SW 1271 (cell line): ENCODE results near the gene ZNF804B.

Source experiments
- DNase-seq, 2 experiments: peaks; one replicate each; lab custom pipeline; 2025; lab: John Stamatoyannopoulos, UW

ZNF804B gene

DNA sequence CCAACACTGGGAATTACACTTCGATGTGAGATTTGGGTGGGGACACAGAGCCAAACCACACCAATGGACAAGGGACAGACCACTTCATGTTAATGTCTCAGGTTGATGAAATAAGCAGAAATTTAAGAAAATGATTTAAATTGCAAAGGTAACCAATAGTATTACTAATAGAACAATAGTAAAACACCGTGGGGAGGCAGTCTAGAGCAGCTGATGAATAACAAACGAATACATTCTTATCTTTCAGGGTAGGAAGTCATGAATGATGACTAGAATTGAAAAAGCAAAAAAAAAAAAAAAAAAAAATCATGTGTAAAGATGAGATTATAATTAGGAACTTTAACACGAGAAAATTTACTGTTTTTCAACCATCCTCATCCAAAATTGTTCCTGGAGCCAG is 207.9 kb downstream of the ZNF804B start:
- no peak for DNase-seq

GRCh38 chr7:88969167-88969566 is 209.7 kb downstream of the ZNF804B start:
- DNase-seq: no peak

GRCh38 chr7:88985295-88985694 is 225.8 kb downstream of the ZNF804B start:
- no peak for DNase-seq

- DNase-seq: no peak
Measured at GRCh38 chr7:89001306-89001705, 241.8 kb downstream of the ZNF804B start.

GRCh38 chr7:89002981-89003956 is 243.8 kb downstream of the ZNF804B start:
- no peak for DNase-seq

DNA sequence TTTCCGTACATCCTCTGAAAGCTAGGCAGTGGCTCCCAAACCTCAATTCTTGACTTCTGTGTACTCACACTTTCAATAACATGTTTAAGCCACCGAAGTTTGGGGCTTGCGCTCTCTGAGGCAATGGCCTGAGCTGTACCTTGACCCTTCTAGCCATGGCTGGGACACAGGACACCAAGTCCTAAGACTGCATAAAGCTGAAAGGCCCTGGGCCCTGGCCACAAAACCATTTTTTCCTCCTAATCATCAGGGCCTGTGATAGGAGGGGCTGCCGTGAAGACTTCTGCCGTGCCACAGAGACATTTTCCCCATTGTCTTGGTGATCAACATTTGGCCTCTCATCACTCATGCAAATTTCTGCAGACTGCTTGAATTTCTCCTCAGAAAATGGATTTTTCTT is 252.5 kb downstream of the ZNF804B start:
- no peak for DNase-seq

GRCh38 chr7:89017695-89018094 is 258.2 kb downstream of the ZNF804B start:
- DNase-seq: no peak

DNA sequence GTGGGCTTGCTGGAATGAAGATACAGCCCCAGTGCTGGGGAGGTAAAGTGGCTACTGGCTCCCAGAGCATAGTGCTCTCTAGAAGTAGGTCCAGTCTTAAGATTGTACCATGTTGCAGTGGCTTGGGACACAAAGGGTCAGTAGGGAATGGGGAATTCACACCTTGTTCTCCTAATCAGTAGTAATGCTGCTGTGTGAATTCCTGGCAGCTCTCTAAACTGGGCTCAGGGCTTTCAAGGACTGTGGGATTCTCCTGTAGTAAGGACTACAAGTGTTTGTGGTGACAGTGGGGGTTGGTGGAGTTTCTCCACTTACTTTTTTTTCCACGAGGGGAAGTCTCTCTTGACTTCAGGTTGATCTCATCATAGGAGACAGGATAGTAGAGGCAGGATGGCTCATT is 262.2 kb downstream of the ZNF804B start:
- DNase-seq: no peak

GRCh38 chr7:89023206-89023605 is 263.7 kb downstream of the ZNF804B start:
- no peak for DNase-seq

DNA sequence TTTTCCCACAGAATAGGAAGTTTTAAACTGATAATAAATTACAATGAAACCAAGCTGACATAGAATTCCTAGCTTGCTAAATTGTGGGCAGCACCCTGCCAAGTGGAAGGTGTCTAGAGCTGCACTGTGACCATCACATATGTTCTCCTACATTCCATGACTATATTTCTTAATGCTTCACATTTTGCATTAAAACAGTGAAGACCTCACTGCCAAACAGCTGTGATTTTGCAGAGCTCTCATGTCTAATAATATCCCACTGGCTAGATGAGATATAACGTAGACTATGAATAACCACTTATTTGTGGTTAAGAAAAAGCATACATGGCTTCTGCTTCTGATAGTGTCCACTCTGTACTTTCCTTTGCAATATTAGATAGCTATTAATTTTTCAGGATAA is 264.4 kb downstream of the ZNF804B start:
- DNase-seq: no peak

DNA sequence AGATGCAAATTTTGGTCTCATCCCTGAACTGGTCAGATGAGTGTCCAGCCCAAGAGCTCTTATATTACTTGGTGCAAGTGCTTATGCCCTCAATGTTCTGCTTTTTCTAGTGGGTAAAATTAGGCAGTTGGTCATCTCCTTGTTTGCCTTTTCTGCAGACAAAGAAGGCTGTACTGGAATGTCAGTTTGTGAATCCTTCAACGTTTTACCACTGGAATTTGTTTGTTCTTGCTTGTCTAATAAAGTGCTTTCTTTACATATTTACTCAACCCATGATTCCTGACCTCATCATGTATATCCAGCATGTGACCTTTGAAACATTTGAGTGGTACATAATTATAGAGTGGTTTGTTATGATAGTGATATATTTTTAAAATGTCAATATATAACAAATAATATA is 268.3 kb downstream of the ZNF804B start:
- DNase-seq: no peak

GRCh38 chr7:89028319-89028718 is 268.8 kb downstream of the ZNF804B start:
- no peak for DNase-seq

DNA sequence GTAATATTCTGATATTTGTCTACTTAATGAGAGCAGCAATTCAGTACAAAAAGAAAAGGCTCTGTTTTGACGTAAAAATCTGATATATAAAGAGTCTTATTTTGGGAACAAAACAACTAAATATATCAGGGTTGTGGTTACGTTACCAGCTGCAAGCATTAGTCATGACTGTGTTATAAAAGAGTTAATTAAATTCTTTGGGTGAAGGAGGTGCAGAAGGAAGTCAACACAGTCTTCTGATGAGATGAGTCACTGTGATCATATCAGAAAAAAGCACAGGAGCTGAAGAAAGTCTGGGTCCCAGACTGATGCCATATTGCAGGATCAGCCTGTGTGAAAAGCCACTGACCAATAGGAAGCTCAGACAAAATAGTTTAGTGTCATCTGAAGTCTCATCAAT is 270.4 kb downstream of the ZNF804B start:
- DNase-seq: peak in 1 of 2 experiments; percentile 16

DNA sequence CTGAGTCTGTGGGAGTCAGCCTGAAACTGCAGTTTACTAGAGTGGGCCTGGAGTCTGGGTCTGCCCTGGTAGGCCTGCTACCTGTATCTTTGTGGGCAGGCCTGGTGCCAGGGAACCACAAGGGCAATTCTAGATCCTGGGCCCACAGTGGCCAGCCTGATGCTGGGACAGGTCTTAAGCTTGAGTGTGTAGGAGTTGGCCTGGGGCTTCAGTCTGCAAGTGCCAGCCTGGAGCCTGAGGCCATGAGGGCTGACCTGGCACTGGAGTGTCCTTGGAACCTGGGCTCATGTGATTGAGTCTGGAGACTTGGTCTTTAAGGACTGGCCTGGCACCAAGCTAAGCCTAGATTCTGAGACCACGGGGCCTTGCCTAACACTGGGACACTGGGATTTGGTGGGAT is 281.7 kb downstream of the ZNF804B start:
- no peak for DNase-seq

DNA sequence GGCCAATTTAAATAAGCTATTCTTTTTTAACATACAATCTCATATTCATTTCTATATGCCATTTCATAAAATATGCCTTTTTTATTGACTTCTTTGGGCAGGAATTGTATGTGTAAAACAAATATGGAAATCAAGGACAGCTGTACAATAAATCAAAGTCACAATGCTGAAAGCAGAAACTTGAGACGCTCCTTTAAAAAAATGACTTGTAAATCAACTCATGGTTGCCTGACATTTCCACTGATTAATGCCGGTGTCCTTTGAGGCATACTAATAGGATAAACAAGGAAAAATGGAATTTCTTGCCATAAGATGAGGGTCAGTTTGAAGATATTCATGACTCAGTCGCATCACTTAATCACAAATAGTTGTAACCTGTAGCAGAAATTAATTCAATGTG is 283.4 kb downstream of the ZNF804B start:
- DNase-seq: no peak

- no peak for DNase-seq
Measured at GRCh38 chr7:89049043-89049442, 289.5 kb downstream of the ZNF804B start.

GRCh38 chr7:89053130-89053529 is 293.6 kb downstream of the ZNF804B start:
- no peak for DNase-seq

- no peak for DNase-seq
Measured at GRCh38 chr7:89054361-89054760, 294.9 kb downstream of the ZNF804B start.

- DNase-seq: no peak
Measured at GRCh38 chr7:89060234-89060633, 300.7 kb downstream of the ZNF804B start.

- DNase-seq: no peak
Measured at GRCh38 chr7:89064831-89065230, 305.3 kb downstream of the ZNF804B start.

GRCh38 chr7:89067048-89067447 is 307.5 kb downstream of the ZNF804B start:
- no peak for DNase-seq

GRCh38 chr7:89072081-89072480 is 312.6 kb downstream of the ZNF804B start:
- DNase-seq: no peak

DNA sequence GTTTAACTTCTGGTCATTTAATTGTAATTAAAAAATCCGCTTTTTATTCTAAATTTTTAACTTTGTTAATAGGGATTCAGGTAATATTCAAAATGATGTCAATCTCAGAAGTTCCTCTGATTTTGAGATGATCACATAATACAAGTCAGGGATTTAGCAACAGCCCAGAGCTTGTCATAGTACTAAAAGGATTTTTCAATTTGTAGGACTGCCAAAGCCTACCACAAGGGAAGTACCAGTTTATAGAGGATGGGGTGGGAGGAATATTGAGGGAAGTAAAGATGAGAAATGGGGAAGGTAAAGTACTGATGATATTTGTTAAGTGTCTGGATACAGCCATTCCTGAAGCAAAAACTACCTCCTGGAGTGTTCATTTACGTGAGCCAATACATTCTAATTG is 314.3 kb downstream of the ZNF804B start:
- DNase-seq: no peak

GRCh38 chr7:89077992-89078391 is 318.5 kb downstream of the ZNF804B start:
- DNase-seq: no peak
